GM12892 (cell line): Measurements from ENCODE around the gene PSMD9.
"Not testable (repeated sequence)": the region's sequence is repeated elsewhere in the genome, so short reads cannot be mapped to it uniquely, and the experiment has no call there.

ENCODE experiments used
- DNase-seq: peaks from one replicate; pipeline ENCODE4 v3.0.0; 2011; ENCODE audit not compliant: insufficient read length
- FAIRE-seq: peaks from 2 replicates; lab custom pipeline; 2011; peaks lifted over from hg19 to GRCh38; lab: Jason Lieb, UNC
- POLR2A ChIP-seq: IDR thresholded peaks from 2 replicates; pipeline ENCODE4 v1.6.1; 2011; ENCODE audit warnings: low read depth, low read length, control low read depth
- POLR2AphosphoS5 ChIP-seq: IDR thresholded peaks from 2 replicates; pipeline ENCODE4 v1.6.1; 2011; ENCODE audit warnings: low read depth, low read length, control low read depth
- TAF1 ChIP-seq: IDR thresholded peaks from 2 replicates; pipeline ENCODE4 v1.6.1; 2011; ENCODE audit warnings: low read depth, mild to moderate bottlenecking, control low read depth, low read length, borderline replicate concordance

PSMD9 gene

DNA sequence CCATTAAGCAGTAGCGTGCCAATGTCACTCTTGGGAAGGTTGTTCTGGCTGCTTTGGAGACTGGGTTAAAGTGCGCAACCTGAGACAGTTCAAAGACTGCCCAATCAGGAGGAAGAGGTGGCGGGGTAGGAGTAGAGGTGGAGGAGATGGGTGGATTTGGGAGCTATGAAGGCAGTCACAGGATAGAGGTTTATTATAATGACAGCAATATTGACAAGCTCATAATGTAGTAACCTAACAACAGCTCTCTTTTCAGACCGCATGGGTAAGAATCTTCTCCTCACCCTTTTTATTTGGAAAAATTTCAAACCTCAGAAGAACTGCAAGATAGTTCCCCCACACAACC, 5.3 kb upstream of the PSMD9 start:
- FAIRE-seq (no peak), DNase-seq (no peak)
- TF ChIP-seq POLR2AphosphoS5: no peak
- TF ChIP-seq TAF1: no peak
- no peak for TF ChIP-seq POLR2A

DNA sequence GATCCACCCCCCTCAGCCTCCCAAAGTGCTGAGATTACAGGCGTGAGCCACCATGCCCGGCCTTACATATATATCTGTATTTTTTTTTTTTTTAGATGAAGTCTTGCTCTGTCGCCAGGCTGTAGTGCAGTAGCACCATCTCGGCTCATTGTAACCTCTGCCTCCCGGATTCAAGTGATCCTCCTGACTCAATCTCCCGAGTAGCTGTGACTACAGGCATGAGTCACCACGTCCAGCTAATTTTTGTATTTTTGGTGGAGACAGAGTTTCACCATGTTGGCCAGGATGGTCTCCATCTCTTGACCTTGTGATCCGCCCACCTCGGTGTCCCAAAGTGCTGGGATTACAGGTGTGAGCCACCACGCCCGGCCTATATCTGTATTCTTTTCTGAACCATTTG, 3.5 kb upstream of the PSMD9 start:
- not testable (repeated sequence) for DNase-seq

DNA sequence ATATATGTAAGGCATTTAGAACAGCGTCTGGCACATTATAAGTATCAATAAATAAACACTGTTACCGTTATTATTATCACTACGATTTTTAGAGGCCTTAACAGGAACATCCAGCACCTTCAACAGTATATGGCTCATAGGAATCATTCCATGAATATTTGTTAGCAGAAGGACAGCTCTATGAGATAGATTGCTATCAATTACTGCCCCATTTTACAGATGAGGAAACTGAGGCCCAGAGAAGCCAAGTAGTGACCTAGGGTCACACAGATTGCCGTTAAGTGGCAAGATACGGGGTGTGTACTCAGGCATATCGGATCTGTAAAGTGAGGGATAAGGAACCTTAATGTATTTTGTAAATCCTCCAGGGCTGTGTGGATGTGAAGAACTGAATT, 510 bp upstream of the PSMD9 start:
- DNase-seq: no peak
- no peak for FAIRE-seq
- no peak for TF ChIP-seq POLR2A
- no peak for TF ChIP-seq POLR2AphosphoS5
- TF ChIP-seq TAF1: no peak

More for the DNA sequence above, 3.5 kb upstream of the PSMD9 start:
- not testable (repeated sequence) for FAIRE-seq

DNA sequence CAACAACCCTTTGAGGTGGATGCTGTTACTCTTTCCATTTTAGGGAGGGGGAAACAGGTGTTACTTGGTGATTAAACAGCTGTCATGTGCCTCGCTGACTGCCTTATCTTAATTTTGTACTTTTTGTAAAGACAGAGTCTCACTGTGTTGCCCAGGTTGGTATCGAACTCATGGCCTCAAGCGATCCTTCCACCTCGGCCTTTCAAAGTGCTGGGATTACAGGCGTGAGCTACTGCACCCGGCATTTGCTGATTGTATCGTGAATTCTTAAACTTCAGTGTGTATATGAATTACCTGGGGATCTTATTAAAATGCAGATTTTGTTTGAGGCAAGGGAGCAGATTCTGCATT, 659 bp downstream of the PSMD9 start:
- TF ChIP-seq POLR2AphosphoS5 (no peak), POLR2A (no peak), TAF1 (no peak)
- DNase-seq (no peak), FAIRE-seq (no peak)

DNA sequence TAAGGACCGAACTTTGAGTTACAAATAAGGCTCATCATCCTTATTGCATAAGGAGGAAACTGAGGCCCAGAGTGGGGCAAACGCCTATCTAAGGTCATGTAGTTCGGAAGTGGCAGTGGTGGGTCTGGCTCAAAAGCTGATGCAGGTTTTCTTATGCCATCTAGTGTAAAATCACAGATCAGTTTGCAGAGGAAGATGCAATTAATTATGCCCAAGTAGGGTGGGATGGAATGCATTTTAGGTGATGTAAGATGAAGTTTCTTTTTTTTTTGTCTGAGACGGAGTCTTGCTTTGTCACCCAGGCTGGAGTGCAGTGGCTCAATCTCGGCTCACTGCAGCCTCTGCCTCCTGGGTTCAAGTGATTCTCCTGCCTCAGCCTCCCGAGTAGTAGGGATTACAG, 1.1 kb downstream of the PSMD9 start:
- FAIRE-seq, DNase-seq: not testable (repeated sequence)

DNA sequence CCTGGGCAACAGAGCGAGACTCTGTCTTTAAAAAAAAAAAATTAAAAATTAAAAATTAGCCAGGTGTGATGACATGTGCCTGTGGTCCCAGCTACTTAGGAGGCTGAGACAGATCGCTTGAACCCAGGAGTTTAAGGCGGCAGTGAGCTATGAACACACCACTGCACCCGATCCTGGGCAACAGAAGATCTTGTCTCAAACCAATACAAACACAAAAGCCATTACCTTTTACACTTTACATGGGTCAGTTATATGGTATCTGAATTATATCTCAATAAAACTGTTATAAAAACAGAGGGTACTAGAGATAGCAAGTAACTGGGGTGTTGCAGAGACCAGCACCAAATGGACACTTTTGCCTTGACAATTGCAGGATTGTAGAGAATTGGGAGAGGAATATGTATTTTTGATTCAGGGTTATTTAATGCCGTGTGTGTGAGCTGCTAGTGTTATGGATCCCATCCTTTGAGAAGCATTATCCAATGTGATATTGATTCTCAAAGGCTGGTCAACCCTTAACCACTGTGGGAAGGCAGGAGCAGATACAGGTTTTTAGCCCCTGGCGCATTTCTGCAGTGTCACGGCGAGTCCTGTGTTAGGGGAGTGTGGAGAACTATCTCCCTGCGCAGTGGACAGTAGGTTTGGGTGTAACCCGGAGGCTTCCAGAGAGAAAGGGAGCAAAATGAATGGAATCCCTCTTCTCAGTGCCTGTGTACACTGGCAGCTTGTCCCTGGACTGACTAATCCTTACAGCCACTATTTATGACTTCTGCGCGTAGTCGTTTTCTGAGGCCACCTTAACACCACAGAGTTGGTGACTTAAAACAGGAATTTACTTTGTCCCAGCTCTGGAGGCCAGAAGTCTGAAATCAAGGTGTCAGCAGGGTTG, 4.3 kb downstream of the PSMD9 start:
- no peak for FAIRE-seq
- no peak for DNase-seq
- no peak for TF ChIP-seq TAF1
- TF ChIP-seq POLR2AphosphoS5: no peak
- no peak for TF ChIP-seq POLR2A

DNA sequence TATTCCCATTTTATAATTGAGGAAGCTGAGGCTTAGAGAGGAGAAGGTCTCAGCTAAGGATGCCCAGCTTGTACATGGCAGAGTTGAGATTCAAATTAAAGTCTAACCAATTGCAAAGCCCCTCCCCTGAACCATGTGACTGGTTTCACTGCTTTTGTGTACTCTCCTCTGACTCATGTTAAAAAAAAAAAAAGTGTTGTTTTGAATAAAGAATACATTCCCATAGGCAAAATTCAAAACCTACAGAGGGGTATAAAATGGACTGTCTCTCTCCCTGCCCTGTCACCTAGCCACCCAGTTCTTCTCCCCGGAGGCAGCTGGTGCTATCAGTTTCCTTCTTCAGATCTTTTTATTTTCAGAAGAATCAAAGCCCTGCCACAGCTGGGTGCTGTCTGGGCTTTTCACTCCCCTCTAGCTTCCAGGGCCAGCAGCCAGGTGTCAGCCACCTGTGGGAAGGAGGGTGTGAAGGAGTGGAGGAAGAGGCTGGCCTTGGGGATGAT, 5.4 kb downstream of the PSMD9 start:
- DNase-seq (no peak), FAIRE-seq (no peak)
- TF ChIP-seq POLR2A: no peak
- no peak for TF ChIP-seq POLR2AphosphoS5
- TF ChIP-seq TAF1: no peak

DNA sequence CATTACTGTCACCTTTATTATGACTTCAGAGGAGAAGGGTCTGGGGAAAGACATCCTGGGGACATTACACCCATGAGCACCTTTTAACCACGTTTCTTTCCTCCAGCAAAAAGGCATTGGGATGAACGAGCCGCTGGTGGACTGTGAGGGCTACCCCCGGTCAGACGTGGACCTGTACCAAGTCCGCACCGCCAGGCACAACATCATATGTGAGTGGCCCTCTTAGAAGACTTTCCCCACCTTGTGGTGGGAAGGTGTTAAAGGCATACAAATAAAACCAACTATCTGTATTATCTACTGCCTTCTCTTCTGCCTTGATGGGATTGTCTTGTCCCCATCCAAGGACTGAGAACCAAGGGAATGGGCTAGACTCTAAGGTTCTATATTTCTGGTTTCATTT, 6.0 kb downstream of the PSMD9 start:
- FAIRE-seq (no peak), DNase-seq (no peak)
- TF ChIP-seq POLR2A: no peak
- no peak for TF ChIP-seq TAF1
- TF ChIP-seq POLR2AphosphoS5: no peak

DNA sequence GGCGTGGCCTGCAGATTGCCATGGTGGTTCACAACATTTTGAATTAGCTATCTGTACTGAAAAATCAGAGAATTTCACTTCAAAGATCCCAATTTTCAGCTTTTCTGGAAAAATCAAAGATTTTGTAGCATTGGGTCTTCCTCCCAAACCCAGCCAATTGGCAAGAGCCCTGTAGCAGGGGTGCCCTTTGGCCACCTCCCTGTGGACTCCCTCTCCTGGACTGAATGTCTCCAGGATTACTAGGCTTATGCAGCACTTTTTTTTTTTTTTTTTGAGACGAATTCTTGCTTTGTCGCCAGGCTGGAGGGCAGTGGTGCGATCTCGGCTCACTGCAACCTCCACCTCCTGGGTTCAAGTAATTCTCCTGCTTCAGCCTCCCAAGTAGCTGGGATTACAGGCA, 9.7 kb downstream of the PSMD9 start:
- TF ChIP-seq POLR2A: no peak
- TF ChIP-seq POLR2AphosphoS5: no peak
- no peak for TF ChIP-seq TAF1
- no peak for DNase-seq
- no peak for FAIRE-seq

DNA sequence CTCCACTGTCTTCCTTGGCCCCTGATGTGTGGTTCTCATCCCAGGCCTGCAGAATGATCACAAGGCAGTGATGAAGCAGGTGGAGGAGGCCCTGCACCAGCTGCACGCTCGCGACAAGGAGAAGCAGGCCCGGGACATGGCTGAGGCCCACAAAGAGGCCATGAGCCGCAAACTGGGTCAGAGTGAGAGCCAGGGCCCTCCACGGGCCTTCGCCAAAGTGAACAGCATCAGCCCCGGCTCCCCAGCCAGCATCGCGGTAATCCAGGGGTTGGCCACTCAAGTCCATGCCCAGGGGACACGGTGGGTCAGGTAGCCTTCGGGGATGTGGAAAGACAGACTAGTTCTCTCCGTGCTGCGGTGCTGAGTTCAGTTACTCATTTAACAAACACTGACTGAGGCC, 11.0 kb downstream of the PSMD9 start:
- no peak for FAIRE-seq
- DNase-seq: no peak
- TF ChIP-seq POLR2AphosphoS5 (no peak), POLR2A (no peak), TAF1 (no peak)

DNA sequence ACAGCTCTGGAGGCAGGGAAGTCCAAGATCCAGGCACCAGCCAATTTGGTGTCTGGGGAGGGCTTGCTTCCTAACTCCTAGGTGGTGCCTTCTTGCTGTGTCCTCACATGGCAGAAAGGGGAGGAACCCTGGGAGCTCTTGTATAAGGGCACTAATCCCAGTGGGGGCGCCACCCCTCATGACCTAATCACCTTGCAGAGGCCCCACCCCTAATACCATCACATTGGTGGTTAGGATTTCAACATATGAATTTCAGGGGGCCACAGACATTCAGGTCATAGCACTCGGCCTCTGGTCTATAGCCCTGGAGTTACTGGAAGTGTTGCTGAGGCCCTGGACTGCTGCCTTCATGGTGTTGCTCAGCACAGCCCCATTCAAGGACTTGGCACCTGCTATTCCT, 14.6 kb downstream of the PSMD9 start:
- no peak for DNase-seq
- no peak for FAIRE-seq
- TF ChIP-seq POLR2A (no peak), TAF1 (no peak), POLR2AphosphoS5 (no peak)

DNA sequence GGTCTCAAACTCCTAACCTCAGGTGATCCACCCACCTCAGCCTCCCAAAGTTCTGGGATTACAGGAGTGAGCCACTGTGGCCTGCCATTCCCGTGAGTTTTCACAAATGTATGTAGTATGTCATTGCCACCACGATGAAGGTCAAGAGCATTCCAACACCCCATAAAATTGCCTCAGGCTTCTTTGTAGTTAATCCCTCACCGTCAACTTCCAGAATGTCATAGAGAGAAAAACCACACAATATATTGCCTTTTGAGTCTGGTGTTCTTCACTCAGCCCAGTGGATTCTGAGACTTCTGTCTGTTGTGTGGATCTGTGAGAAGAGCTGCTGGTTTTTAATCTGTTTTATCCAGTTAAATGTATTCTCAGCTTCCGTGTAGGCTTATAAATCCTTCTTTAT, 17.2 kb downstream of the PSMD9 start:
- DNase-seq: no peak
- FAIRE-seq: no peak
- no peak for TF ChIP-seq POLR2A
- no peak for TF ChIP-seq TAF1
- TF ChIP-seq POLR2AphosphoS5: no peak

DNA sequence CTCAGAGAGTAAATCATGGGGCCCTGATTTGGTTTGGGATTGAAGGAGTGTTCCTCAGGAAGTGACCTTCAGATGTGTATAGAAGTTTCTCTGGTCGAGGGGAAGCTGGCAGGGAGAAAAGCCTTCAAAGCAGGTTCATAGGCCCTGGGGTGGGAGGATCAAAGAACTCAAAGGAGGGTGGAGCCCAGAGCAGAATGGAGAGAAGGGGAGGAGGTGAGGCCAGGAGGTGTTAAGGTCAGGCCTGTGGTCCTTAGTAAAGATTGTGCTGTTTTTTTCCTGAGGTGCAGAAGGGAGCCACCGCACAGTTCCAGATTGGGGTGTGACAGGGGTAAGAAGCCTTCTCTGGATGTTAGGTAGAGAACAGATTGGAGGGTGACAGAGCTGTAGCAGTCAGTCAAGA, 20.1 kb downstream of the PSMD9 start:
- no peak for TF ChIP-seq TAF1
- TF ChIP-seq POLR2A: no peak
- DNase-seq: no peak
- FAIRE-seq: no peak
